A673 (cell line): ENCODE measurements around the gene HSD17B14. TPM values are rescaled to one million over a fixed set of nuclear protein-coding genes. Genes with fewer than 3 reads are reported as not detected.

Source experiments
- BruUV-seq: library from RNA; stranded (reverse); fragments of 400-500 nt; replicated peaks from 2 replicates; lab custom pipeline; 2021; lab: Mats Ljungman, UMichigan
- CTCF ChIA-PET: fragments of 300-600 bp; sonication (Branson Sonifier 250); formaldehyde crosslinking; loops from one replicate; lab custom pipeline; 2022; ENCODE audit warnings: antibody characterized with exemption; lab: Charles Lee
- POLR2A ChIA-PET: fragments of 300-600 bp; sonication (Branson Sonifier 250); formaldehyde crosslinking; loops from one replicate; lab custom pipeline; 2022; ENCODE audit warnings: antibody characterized with exemption; ENCODE audit not compliant: low non-redundant PET; lab: Charles Lee
- DNase-seq: peaks from one replicate; pipeline ENCODE4 v3.0.0-alpha.2; 2015; ENCODE audit warnings: low spot score
- H3K27ac ChIP-seq: fragments of 200-600 bp; sonication (generic); 2 replicates; pipeline ENCODE4 v1.5.1; 2016; ENCODE audit warnings: mixed run types, low read depth, mild to moderate bottlenecking, mixed read lengths, antibody characterized with exemption, low read length; ENCODE audit not compliant: poor library complexity, severe bottlenecking
- H3K27me3 ChIP-seq: fragments of 200-600 bp; sonication (generic); replicated peaks from 2 replicates; pipeline ENCODE4 v1.6.1; 2017; ENCODE audit warnings: mixed run types, low read depth, mild to moderate bottlenecking, mixed read lengths, antibody characterized with exemption, low read length; ENCODE audit not compliant: insufficient read depth, poor library complexity
- H3K36me3 ChIP-seq: fragments of 200-600 bp; sonication (generic); 2 replicates; pipeline ENCODE4 v1.6.1; 2016; ENCODE audit warnings: mixed run types, mild to moderate bottlenecking, mixed read lengths, antibody characterized with exemption, low read length; ENCODE audit not compliant: insufficient read depth, poor library complexity, severe bottlenecking
- H3K4me1 ChIP-seq: fragments of 200-600 bp; sonication (generic); 2 replicates; pipeline ENCODE4 v1.6.1; 2017; ENCODE audit warnings: mixed run types, mild to moderate bottlenecking, mixed read lengths, antibody characterized with exemption, low read length; ENCODE audit not compliant: insufficient read depth, poor library complexity, severe bottlenecking
- H3K4me3 ChIP-seq: fragments of 200-600 bp; sonication (generic); 2 replicates; pipeline ENCODE4 v1.5.1; 2016; ENCODE audit warnings: low read depth, mixed run types, mild to moderate bottlenecking, mixed read lengths, low read length; ENCODE audit not compliant: poor library complexity, severe bottlenecking
- H3K9me3 ChIP-seq: fragments of 200-600 bp; sonication (generic); 2 replicates; pipeline ENCODE4 v1.6.1; 2016; ENCODE audit warnings: mixed run types, low read depth, mild to moderate bottlenecking, mixed read lengths, antibody characterized with exemption, low read length; ENCODE audit not compliant: poor library complexity, severe bottlenecking
- CTCF ChIP-seq: fragments of 300-800, 200-600 bp; sonication (generic); conservative IDR thresholded peaks from 2 replicates; pipeline ENCODE4 v1.5.1; 2017; ENCODE audit warnings: low read depth, mild to moderate bottlenecking, antibody characterized with exemption, low read length, moderate library complexity, mixed read lengths
- EZH2 ChIP-seq: fragments of 200-600 bp; sonication (generic); IDR thresholded peaks from 2 replicates; pipeline ENCODE4 v1.6.1; 2017; ENCODE audit warnings: borderline replicate concordance, low read depth, mild to moderate bottlenecking, mixed read lengths, antibody characterized with exemption, low read length; ENCODE audit not compliant: poor library complexity, severe bottlenecking
- intact Hi-C: fragments of 100-400 bp; cut with micrococcal nuclease; formaldehyde crosslinking; loops from one replicate; pipeline ENCODE4 v1.10.0; 2022; ENCODE audit not compliant: unreplicated experiment
- total RNA-seq: library from RNA; stranded (reverse); gene quantifications from 2 replicates; pipeline ENCODE4 v1.2.3, GENCODE V29; 2021

Gene HSD17B14
- total RNA-seq, 1 experiment from 2014 or later: 2.0 TPM

- intact Hi-C loops: loop anchor here (2.0 kb wide), 1 partner anchor 57 kb away; no protein-coding TSS in a partner anchor
- no TSS peak for BruUV-seq
- Histone ChIP-seq H3K27ac (no peak overlapping the region), H3K4me1 (no peaks in the 10 kb centered on the region), H3K4me3 (no peak overlapping the region), H3K36me3 (peaks cover 11% of the 10 kb centered on the region), H3K9me3 (no peaks in the 10 kb centered on the region), H3K27me3 (no peaks in the 10 kb centered on the region)
- ChIA-PET CTCF (interaction anchor here (1.3 kb wide), 1 partner anchor 9 kb away, joined by 4 read pairs; the partner anchor contains the start of gene HSD17B14), POLR2A (no interaction called here)
- DNase-seq: no peak
- TF ChIP-seq CTCF (no peak), EZH2 (no peak)
Measured at GRCh38 chr19:48845384-48845783, 9.1 kb upstream of the HSD17B14 start.

GRCh38 chr19:48844472-48844871 is 8.2 kb upstream of the HSD17B14 start:
- BruUV-seq: no TSS peak
- peak; percentile 52 for DNase-seq
- Histone ChIP-seq H3K4me3 (no peak overlapping the region), H3K27ac (no peak overlapping the region), H3K27me3 (no peaks in the 10 kb centered on the region), H3K4me1 (no peaks in the 10 kb centered on the region), H3K36me3 (peaks cover 11% of the 10 kb centered on the region), H3K9me3 (no peaks in the 10 kb centered on the region)
- intact Hi-C loops: loop anchor here (2.0 kb wide), 1 partner anchor 56 kb away; no protein-coding TSS in a partner anchor
- ChIA-PET CTCF (interaction anchor here (0.6 to 1.3 kb wide), 3 partner anchors 8 to 306 kb away, joined by 4 to 7 read pairs (median 5); partner anchors contain the start of gene HSD17B14), POLR2A (interaction anchor here (0.7 kb wide), 1 partner anchor 98 kb away, joined by 20 read pairs; the partner anchor contains the start of gene IZUMO1)
- TF ChIP-seq CTCF (no peak), EZH2 (no peak)

GRCh38 chr19:48842789-48843162 is 6.5 kb upstream of the HSD17B14 start:
- intact Hi-C loops: no loop called here
- CTCF ChIA-PET: interaction anchor here (0.6 to 2.2 kb wide), 14 partner anchors 16 to 419 kb away, joined by 3 to 24 read pairs (median 4); partner anchors contain the start of gene RUVBL2
- H3K27ac ChIP-seq: no peak overlapping the region
- H3K4me1 ChIP-seq: no peaks in the 10 kb centered on the region
- DNase-seq: peak; percentile 70
- peaks cover 11% of the 10 kb centered on the region for H3K36me3 ChIP-seq
- H3K27me3 ChIP-seq: no peaks in the 10 kb centered on the region
- no TSS peak for BruUV-seq
- POLR2A ChIA-PET: no interaction called here
- H3K9me3 ChIP-seq: no peaks in the 10 kb centered on the region
- H3K4me3 ChIP-seq: no peak overlapping the region
- TF ChIP-seq CTCF (peak; percentile 90), EZH2 (no peak)
